HepG2 (cell line): ENCODE measurements around the gene CTDSP1. TPM values are rescaled to one million over a fixed set of nuclear protein-coding genes. Genes with fewer than 3 reads are reported as not detected.

Experiments used
- ATF7-NPFF ChIP-seq: sonication (generic); formaldehyde crosslinking; IDR thresholded peaks from 2 replicates; pipeline ENCODE4 v1.8.1; 2023; ENCODE audit warnings: mild to moderate bottlenecking, low read depth, missing genetic modification reagents, moderate library complexity
- CBX5 ChIP-seq: sonication (generic); formaldehyde crosslinking; IDR thresholded peaks from 2 replicates; pipeline ENCODE4 v1.4.0; 2020; ENCODE audit warnings: missing genetic modification reagents, borderline replicate concordance
- HDAC2 ChIP-seq: sonication (generic); formaldehyde crosslinking; IDR thresholded peaks from 2 replicates; pipeline ENCODE4 v1.4.0; 2020; ENCODE audit warnings: missing genetic modification reagents
- HOXD1 ChIP-seq: sonication (generic); formaldehyde crosslinking; IDR thresholded peaks from 2 replicates; pipeline ENCODE4 v1.5.0; 2020; ENCODE audit warnings: missing genetic modification reagents
- MXD4 ChIP-seq: IDR thresholded peaks from 2 replicates; pipeline ENCODE4 v1.6.1; 2016; ENCODE audit warnings: mild to moderate bottlenecking, missing biosample characterization, missing genetic modification reagents
- NCOA2 ChIP-seq: sonication (generic); formaldehyde crosslinking; IDR thresholded peaks from 2 replicates; pipeline ENCODE4 v1.8.0; 2022; ENCODE audit warnings: inconsistent platforms
- ONECUT2 ChIP-seq: sonication (generic); formaldehyde crosslinking; IDR thresholded peaks from 2 replicates; pipeline ENCODE4 v1.4.0; 2020; ENCODE audit warnings: missing genetic modification reagents
- POLR2AphosphoS5 ChIP-seq: IDR thresholded peaks from 2 replicates; pipeline ENCODE4 v1.6.1; 2012; ENCODE audit warnings: low read depth, low read length
- SMC3 ChIP-seq: IDR thresholded peaks from 2 replicates; pipeline ENCODE4 v1.6.1; 2011; ENCODE audit warnings: low read length, improper control_type of control experiment
- TBL1XR1 ChIP-seq: fragments of 150-350 bp; IDR thresholded peaks from 2 replicates; pipeline ENCODE4 v1.6.1; 2014; ENCODE audit warnings: borderline replicate concordance, low read length; ENCODE audit not compliant: partially characterized antibody
- ZNF205 ChIP-seq: IDR thresholded peaks from 2 replicates; pipeline ENCODE4 v1.6.1; 2018; ENCODE audit warnings: missing biosample characterization, missing genetic modification reagents
- ZNF30 ChIP-seq: sonication (generic); formaldehyde crosslinking; IDR thresholded peaks from 2 replicates; pipeline ENCODE4 v1.5.0; 2020; ENCODE audit warnings: mild to moderate bottlenecking, missing genetic modification reagents
- ZNF547 ChIP-seq: sonication (generic); formaldehyde crosslinking; IDR thresholded peaks from 2 replicates; pipeline ENCODE4 v1.5.1; 2020; ENCODE audit warnings: mild to moderate bottlenecking, missing genetic modification reagents
- ZNF552 ChIP-seq: sonication (generic); formaldehyde crosslinking; IDR thresholded peaks from 2 replicates; pipeline ENCODE4 v1.9.0; 2022; ENCODE audit warnings: missing genetic modification reagents, mild to moderate bottlenecking, borderline replicate concordance
- polyA plus RNA-seq, 8 experiments: library from polyadenylated mRNA; depleted of rRNA in 3 of 8; stranded (reverse) in 7 of 8; unstranded in 1 of 8; fragments of >200 nt; fragmentation: Illumina TruSeq in 4 of 8; extraction: Trizol in 4 of 8; gene quantifications; 2 replicates each; pipeline versions ENCODE4 v1.2.1 to v1.2.3, GENCODE V29; 2011 to 2016; ENCODE audit warnings: low read depth in 4 of 8, missing spikeins in 1 of 8, mixed read lengths in 1 of 8; ENCODE audit not compliant: insufficient read depth in 1 of 8
- total RNA-seq, 5 experiments: library from RNA; depleted of rRNA; stranded (reverse); fragments of >200 nt; fragmentation: Illumina TruSeq; extraction: Trizol; gene quantifications; 2 replicates each; pipeline ENCODE4 v1.2.3, GENCODE V29; 2016; ENCODE audit warnings: low read depth in 1 of 5
- TF ChIP-seq, protein P1 (sequence below): IDR thresholded peaks from 2 replicates; pipeline ENCODE4 v1.6.1; 2016; ENCODE audit warnings: low read depth, borderline replicate concordance
- TF ChIP-seq, protein P2 (sequence below): IDR thresholded peaks from 2 replicates; pipeline ENCODE4 v1.6.1; 2016; ENCODE audit warnings: low read depth, control low read depth
- TF ChIP-seq, protein P3 (sequence below), 2 experiments: fragments of 450-650 bp in 1 of 2; sonication (generic) in 1 of 2; formaldehyde crosslinking in 1 of 2; IDR thresholded peaks; 2 replicates each; pipeline versions ENCODE4 v1.6.1 to v1.8.0; 2016 to 2022; ENCODE audit warnings: antibody characterized with exemption in 1 of 2, mild to moderate bottlenecking in 1 of 2, missing genetic modification reagents in 1 of 2

The CTDSP1 gene
- total and polyA plus RNA-seq, 2 of the 13 experiments (the other 11 are each of a cell fraction or from before 2014, with no cell fraction given), result 91.0 to 268 TPM

DNA sequence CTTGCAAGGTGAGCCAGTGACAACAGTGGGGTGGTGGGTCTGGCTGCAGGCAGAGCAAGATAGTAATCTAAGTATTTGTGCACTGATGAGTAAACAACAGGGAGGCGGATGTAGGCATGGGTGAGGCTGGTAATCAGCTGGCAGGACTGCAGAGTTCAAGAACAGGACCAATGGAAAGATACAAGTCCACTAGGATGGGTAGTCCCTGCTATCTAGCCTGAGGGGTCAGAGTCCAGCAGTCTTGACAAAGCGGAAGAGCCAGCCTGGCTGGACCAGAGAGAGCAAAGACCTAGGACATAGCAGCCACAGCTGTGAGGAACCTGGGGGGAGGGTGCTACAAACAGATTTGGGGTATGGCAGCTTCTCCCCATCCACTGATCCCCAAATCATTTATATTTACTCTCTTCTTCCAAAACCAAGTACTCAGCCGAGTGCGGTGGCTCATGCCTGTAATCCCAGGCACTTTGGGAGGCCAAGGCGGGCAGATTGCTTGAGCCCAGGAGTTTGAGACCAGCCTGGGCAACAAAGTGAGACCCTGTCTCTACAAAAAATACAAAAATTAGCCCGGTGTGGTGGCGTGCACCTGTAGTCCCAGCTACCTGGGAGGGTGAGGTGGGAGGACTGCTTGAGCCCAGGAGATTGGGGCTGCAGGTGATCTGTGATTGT, 45.2 kb downstream of the CTDSP1 start (continued):
- TF ChIP-seq HOXD1 (CRISPR knock-in tag) (peak; percentile 72), ZNF205 (CRISPR knock-in tag) (peak; percentile 88), HDAC2 (CRISPR knock-in tag) (peak; percentile 99), TBL1XR1 (peak; percentile 33), ZNF30 (CRISPR knock-in tag) (no peak), CBX5 (CRISPR knock-in tag) (peak; percentile 91; the same call in 1 of the 2 replicates), POLR2AphosphoS5 (0 out of 2 replicates have a peak, but pooled peaks have one; percentile 33), NCOA2 (CRISPR knock-in tag) (peak; percentile 93), SMC3 (0 out of 2 replicates have a peak, but pooled peaks have one; percentile 29), ZNF552 (CRISPR knock-in tag) (peak; percentile 96), ONECUT2 (CRISPR knock-in tag) (0 out of 2 replicates have a peak, but pooled peaks have one; percentile 4), MXD4 (peak; percentile 85; the same call in 1 of the 2 replicates), ZNF547 (CRISPR knock-in tag) (peak; percentile 69; the same call in 1 of the 2 replicates), ATF7-NPFF (peak; percentile 57; the same call in 1 of the 2 replicates)
- TF ChIP-seq, protein P1, sequence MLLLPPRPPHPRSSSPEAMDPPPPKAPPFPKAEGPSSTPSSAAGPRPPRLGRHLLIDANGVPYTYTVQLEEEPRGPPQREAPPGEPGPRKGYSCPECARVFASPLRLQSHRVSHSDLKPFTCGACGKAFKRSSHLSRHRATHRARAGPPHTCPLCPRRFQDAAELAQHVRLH (CRISPR knock-in tag), result peak; percentile 84; the same call in 1 of the 2 replicates
- TF ChIP-seq, protein P2, sequence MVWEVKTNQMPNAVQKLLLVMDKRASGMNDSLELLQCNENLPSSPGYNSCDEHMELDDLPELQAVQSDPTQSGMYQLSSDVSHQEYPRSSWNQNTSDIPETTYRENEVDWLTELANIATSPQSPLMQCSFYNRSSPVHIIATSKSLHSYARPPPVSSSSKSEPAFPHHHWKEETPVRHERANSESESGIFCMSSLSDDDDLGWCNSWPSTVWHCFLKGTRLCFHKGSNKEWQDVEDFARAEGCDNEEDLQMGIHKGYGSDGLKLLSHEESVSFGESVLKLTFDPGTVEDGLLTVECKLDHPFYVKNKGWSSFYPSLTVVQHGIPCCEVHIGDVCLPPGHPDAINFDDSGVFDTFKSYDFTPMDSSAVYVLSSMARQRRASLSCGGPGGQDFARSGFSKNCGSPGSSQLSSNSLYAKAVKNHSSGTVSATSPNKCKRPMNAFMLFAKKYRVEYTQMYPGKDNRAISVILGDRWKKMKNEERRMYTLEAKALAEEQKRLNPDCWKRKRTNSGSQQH (CRISPR knock-in tag), result peak; percentile 16; the same call in 1 of the 2 replicates
- TF ChIP-seq, protein P3, sequence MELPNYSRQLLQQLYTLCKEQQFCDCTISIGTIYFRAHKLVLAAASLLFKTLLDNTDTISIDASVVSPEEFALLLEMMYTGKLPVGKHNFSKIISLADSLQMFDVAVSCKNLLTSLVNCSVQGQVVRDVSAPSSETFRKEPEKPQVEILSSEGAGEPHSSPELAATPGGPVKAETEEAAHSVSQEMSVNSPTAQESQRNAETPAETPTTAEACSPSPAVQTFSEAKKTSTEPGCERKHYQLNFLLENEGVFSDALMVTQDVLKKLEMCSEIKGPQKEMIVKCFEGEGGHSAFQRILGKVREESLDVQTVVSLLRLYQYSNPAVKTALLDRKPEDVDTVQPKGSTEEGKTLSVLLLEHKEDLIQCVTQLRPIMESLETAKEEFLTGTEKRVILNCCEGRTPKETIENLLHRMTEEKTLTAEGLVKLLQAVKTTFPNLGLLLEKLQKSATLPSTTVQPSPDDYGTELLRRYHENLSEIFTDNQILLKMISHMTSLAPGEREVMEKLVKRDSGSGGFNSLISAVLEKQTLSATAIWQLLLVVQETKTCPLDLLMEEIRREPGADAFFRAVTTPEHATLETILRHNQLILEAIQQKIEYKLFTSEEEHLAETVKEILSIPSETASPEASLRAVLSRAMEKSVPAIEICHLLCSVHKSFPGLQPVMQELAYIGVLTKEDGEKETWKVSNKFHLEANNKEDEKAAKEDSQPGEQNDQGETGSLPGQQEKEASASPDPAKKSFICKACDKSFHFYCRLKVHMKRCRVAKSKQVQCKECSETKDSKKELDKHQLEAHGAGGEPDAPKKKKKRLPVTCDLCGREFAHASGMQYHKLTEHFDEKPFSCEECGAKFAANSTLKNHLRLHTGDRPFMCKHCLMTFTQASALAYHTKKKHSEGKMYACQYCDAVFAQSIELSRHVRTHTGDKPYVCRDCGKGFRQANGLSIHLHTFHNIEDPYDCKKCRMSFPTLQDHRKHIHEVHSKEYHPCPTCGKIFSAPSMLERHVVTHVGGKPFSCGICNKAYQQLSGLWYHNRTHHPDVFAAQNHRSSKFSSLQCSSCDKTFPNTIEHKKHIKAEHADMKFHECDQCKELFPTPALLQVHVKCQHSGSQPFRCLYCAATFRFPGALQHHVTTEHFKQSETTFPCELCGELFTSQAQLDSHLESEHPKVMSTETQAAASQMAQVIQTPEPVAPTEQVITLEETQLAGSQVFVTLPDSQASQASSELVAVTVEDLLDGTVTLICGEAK (IDR thresholded peaks at IDR 0.05), result no peak
- TF ChIP-seq, protein P3 (CRISPR knock-in tag; IDR thresholded peaks at IDR 0.05), result peak; percentile 75; the same call in 1 of the 2 replicates
